ENCODE measurements around the gene ALOX5. TPM values are rescaled to one million over a fixed set of nuclear protein-coding genes. Genes with fewer than 3 reads are reported as not detected.
"Not testable (repeated sequence)": the region's sequence is repeated elsewhere in the genome, so short reads cannot be mapped to it uniquely, and the experiment has no call there.

ALOX5 gene
- polyA plus RNA-seq, 1 of the 3 experiments (the other 2 are of a cell fraction): not detected

DNA sequence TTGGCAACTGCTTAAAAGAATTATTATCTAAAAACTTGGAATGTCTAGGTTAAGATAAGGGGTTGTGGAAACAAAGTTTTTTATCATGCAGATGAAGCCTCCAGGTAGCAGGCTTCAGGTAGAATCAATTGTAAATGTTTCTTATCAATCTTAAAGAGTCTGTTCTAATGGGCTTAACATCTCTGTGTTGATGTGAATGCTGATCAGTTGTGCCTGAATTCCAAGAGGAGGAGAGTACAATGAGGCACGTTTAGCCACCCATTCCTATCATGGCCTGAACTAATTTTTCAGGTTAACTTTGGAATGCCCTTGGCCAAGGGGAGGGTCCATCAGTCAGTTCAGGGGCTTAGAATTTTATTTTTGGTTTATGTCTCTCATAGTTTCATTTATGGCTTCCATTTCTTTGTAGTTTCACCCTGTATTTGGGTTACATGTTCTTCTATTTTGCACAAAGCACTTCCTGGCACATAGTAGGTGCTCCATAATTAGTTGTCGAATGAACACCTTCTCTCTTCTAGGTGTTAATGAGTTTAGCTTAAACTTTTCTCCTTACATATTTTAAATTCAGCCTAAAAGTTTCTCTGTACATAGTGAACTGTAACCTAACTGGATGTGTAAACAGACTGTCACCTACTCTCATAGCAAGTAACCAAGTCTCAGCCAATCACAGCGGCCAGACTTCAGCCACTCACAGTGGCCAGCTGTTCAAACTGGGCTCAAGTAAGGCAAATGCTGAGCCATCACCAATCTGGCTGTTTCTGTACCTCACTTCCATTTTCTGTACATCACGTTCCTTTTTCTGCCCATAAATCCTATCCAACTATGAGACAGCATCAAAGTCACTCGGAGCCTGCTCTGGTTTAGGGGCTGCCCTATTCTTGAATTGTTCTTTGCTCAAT lies 34.7 kb downstream of the ALOX5 start:
- Histone ChIP-seq H3K9ac (no peak overlapping the region), H3F3A (replicated peaks; ENCODE audit: insufficient read depth) (no peaks in the 10 kb centered on the region), H3K27me3 (ENCODE audit: insufficient read depth) (peaks cover 31% of the 10 kb centered on the region; the same call in 1 of the 2 replicates), H3K79me2 (ENCODE audit: insufficient read depth) (no peaks in the 10 kb centered on the region), H4K20me1 (ENCODE audit: insufficient read depth) (no peaks in the 10 kb centered on the region), H3K36me3 (replicated peaks in 1 of 2; ENCODE audit: control insufficient read depth in 1 of 2, insufficient read depth in 2 of 2, low read length in 1 of 2) (no peaks in the 10 kb centered on the region), H3K4me3 (ENCODE audit: low read depth in 2 of 2, low read length in 1 of 2) (no peak overlapping the region), H3K27ac (ENCODE audit: low read depth in 2 of 2, low read length in 1 of 2) (no peak overlapping the region), H3K9me3 (no peaks in the 10 kb centered on the region), H3K4me1 (ENCODE audit: control insufficient read depth in 1 of 2, insufficient read depth in 2 of 2, low read depth in 1 of 2, low read length in 1 of 2) (no peaks in the 10 kb centered on the region), H3K4me2 (no peak overlapping the region), H3K9me2 (no peaks in the 10 kb centered on the region), H2AFZ (ENCODE audit: low read depth) (no peak overlapping the region)
- ChIA-PET POLR2A (no interaction called here), CTCF (no interaction called here)
- TF ChIP-seq, protein P1, sequence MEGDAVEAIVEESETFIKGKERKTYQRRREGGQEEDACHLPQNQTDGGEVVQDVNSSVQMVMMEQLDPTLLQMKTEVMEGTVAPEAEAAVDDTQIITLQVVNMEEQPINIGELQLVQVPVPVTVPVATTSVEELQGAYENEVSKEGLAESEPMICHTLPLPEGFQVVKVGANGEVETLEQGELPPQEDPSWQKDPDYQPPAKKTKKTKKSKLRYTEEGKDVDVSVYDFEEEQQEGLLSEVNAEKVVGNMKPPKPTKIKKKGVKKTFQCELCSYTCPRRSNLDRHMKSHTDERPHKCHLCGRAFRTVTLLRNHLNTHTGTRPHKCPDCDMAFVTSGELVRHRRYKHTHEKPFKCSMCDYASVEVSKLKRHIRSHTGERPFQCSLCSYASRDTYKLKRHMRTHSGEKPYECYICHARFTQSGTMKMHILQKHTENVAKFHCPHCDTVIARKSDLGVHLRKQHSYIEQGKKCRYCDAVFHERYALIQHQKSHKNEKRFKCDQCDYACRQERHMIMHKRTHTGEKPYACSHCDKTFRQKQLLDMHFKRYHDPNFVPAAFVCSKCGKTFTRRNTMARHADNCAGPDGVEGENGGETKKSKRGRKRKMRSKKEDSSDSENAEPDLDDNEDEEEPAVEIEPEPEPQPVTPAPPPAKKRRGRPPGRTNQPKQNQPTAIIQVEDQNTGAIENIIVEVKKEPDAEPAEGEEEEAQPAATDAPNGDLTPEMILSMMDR (IDR thresholded peaks at IDR 0.05): no peak
- no peak for DNase-seq
- 4% methylated on average over 5 of the region's 5 CpGs for WGBS (ENCODE audit: low lambda C conversion rate)

DNA sequence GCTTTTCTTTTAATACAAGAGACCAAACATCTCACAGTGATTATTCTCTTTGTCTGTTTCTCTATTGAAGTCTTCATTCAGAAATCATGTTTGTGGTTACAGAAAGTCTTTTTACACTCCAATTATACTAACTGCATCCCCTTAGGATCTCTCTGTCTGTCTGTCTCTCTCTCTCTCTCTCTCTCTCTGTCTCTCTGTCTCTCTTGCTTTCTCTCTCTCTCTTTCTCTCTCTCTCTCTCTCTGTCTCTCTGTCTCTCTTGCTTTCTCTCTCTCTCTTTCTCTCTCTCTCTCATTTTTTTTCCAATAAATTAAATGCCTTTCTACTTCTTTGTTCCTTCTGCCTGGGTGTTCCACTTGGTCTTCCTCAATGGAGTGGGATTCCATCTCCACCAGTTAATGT lies 35.3 kb downstream of the ALOX5 start:
- DNase-seq; H2AFZ ChIP-seq (ENCODE audit: low read depth); H4K20me1 ChIP-seq (ENCODE audit: insufficient read depth); H3K9ac ChIP-seq; H3K79me2 ChIP-seq (ENCODE audit: insufficient read depth); H3F3A ChIP-seq (replicated peaks; ENCODE audit: insufficient read depth); H3K4me1 ChIP-seq (ENCODE audit: control insufficient read depth in 1 of 2, insufficient read depth in 2 of 2, low read depth in 1 of 2, low read length in 1 of 2); H3K9me2 ChIP-seq; H3K36me3 ChIP-seq (replicated peaks in 1 of 2; ENCODE audit: control insufficient read depth in 1 of 2, insufficient read depth in 2 of 2, low read length in 1 of 2); POLR2A ChIA-PET; H3K4me3 ChIP-seq (ENCODE audit: low read depth in 2 of 2, low read length in 1 of 2); H3K27ac ChIP-seq (ENCODE audit: low read depth in 2 of 2, low read length in 1 of 2); H3K9me3 ChIP-seq; H3K4me2 ChIP-seq; CTCF ChIA-PET: not testable (repeated sequence)
- H3K27me3 ChIP-seq (ENCODE audit: insufficient read depth): peaks cover 24% of the 10 kb centered on the region; the same call in 1 of the 2 replicates

DNA sequence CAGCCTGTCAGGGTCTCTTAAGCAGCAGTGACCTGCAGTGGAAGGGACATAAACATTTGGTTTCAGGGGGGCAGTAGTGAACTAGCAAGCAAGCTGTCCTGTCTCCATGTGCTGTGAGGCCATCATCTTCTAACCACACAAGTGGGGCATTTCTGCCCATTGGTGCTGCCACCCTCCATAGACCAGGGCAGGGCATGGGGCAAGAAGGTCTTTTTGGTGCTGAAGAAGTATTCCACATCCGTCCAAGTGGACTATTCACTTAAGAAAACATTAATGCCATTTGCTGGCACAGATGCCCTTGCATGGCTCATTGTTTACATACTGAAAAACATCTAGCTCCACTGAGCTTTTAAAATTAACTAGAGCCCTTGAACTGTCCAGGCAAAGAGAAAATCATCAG lies 35.8 kb downstream of the ALOX5 start:
- Histone ChIP-seq H3K36me3 (replicated peaks in 1 of 2; ENCODE audit: control insufficient read depth in 1 of 2, insufficient read depth in 2 of 2, low read length in 1 of 2) (no peaks in the 10 kb centered on the region), H3K27ac (ENCODE audit: low read depth in 2 of 2, low read length in 1 of 2) (no peak overlapping the region), H3K9me3 (no peaks in the 10 kb centered on the region), H3K27me3 (ENCODE audit: insufficient read depth) (peaks cover 20% of the 10 kb centered on the region; the same call in 1 of the 2 replicates), H4K20me1 (ENCODE audit: insufficient read depth) (no peaks in the 10 kb centered on the region), H3K9me2 (no peaks in the 10 kb centered on the region), H3K4me1 (ENCODE audit: control insufficient read depth in 1 of 2, insufficient read depth in 2 of 2, low read depth in 1 of 2, low read length in 1 of 2) (no peaks in the 10 kb centered on the region), H3K4me2 (no peak overlapping the region), H3K4me3 (ENCODE audit: low read depth in 2 of 2, low read length in 1 of 2) (no peak overlapping the region), H3K9ac (no peak overlapping the region), H2AFZ (ENCODE audit: low read depth) (no peak overlapping the region), H3K79me2 (ENCODE audit: insufficient read depth) (no peaks in the 10 kb centered on the region), H3F3A (replicated peaks; ENCODE audit: insufficient read depth) (no peaks in the 10 kb centered on the region)
- ChIA-PET POLR2A (no interaction called here), CTCF (no interaction called here)
- 0% methylated on average over 1 of the region's 1 CpG for WGBS (ENCODE audit: low lambda C conversion rate)
- TF ChIP-seq MEF2A (IDR thresholded peaks at IDR 0.05; ENCODE audit: borderline replicate concordance, low read depth): no peak
- TF ChIP-seq, protein P2, sequence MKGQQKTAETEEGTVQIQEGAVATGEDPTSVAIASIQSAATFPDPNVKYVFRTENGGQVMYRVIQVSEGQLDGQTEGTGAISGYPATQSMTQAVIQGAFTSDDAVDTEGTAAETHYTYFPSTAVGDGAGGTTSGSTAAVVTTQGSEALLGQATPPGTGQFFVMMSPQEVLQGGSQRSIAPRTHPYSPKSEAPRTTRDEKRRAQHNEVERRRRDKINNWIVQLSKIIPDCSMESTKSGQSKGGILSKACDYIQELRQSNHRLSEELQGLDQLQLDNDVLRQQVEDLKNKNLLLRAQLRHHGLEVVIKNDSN (IDR thresholded peaks at IDR 0.05; ENCODE audit: borderline replicate concordance, low read depth): no peak
- TF ChIP-seq NFIC (IDR thresholded peaks at IDR 0.05; ENCODE audit: borderline replicate concordance): no peak
- no peak for TF ChIP-seq YY1 (IDR thresholded peaks at IDR 0.05; ENCODE audit: low read depth)
- no peak for DNase-seq

All from SK-N-SH (cell line).